ENCODE data around the gene EPB41L4A. TPM values are rescaled to one million over a fixed set of nuclear protein-coding genes. Genes with fewer than 3 reads are reported as not detected.

The EPB41L4A gene
- polyA plus RNA-seq, 1 donor from 2014 or later: 7.4 TPM

DNA sequence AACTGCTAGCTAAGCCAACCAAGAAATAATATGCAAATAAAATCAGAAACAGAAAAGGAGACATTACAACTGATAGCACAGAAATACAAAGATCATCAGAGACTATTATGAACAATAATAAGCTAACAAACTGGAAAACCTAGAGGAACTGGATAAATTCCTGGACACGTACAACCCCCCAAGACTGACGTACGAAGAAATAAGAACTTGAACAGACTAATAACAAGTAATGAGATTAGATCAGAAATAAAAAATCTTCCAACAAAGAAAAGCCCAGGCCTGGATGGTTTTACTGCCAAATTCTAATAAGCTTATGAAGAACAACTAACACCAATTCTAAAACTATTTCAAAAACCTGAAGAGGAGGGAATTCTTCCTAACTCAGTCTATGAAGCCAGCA is 67.9 kb downstream of the EPB41L4A start:
- no peaks in the 10 kb centered on the region for H3F3A ChIP-seq (ENCODE audit: insufficient read depth, low read length, poor library complexity, severe bottlenecking)
- TF ChIP-seq EP300 (conservative IDR thresholded peaks at IDR 0.05; ENCODE audit: poor library complexity, severe bottlenecking) (no peak), POLR2AphosphoS5 (IDR thresholded peaks at IDR 0.05) (no peak), RAD21 (conservative IDR thresholded peaks at IDR 0.05) (no peak), TAF1 (IDR thresholded peaks at IDR 0.05; ENCODE audit: low read depth) (no peak), SMC3 (conservative IDR thresholded peaks at IDR 0.05; ENCODE audit: poor library complexity) (no peak), MXI1 (conservative IDR thresholded peaks at IDR 0.05; ENCODE audit: poor library complexity, severe bottlenecking) (no peak)
- TF ChIP-seq, protein P1, sequence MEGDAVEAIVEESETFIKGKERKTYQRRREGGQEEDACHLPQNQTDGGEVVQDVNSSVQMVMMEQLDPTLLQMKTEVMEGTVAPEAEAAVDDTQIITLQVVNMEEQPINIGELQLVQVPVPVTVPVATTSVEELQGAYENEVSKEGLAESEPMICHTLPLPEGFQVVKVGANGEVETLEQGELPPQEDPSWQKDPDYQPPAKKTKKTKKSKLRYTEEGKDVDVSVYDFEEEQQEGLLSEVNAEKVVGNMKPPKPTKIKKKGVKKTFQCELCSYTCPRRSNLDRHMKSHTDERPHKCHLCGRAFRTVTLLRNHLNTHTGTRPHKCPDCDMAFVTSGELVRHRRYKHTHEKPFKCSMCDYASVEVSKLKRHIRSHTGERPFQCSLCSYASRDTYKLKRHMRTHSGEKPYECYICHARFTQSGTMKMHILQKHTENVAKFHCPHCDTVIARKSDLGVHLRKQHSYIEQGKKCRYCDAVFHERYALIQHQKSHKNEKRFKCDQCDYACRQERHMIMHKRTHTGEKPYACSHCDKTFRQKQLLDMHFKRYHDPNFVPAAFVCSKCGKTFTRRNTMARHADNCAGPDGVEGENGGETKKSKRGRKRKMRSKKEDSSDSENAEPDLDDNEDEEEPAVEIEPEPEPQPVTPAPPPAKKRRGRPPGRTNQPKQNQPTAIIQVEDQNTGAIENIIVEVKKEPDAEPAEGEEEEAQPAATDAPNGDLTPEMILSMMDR (IDR thresholded peaks at IDR 0.05; ENCODE audit: poor library complexity, severe bottlenecking): no peak
- H3K4me3 ChIP-seq (ENCODE audit: low read length): no peak overlapping the region
- H3K9me3 ChIP-seq (ENCODE audit: low read length): no peaks in the 10 kb centered on the region
- no peaks in the 10 kb centered on the region for H3K9me2 ChIP-seq (ENCODE audit: insufficient read depth, low read length)
- H3K27me3 ChIP-seq (ENCODE audit: insufficient read depth, low read depth, low read length): no peaks in the 10 kb centered on the region
- no peaks in the 10 kb centered on the region for H3K36me3 ChIP-seq (ENCODE audit: insufficient read depth, low read length)
- no peaks in the 10 kb centered on the region for H4K20me1 ChIP-seq (ENCODE audit: insufficient read depth)
- no peak overlapping the region for H3K27ac ChIP-seq (ENCODE audit: low read length)
- H2AFZ ChIP-seq (ENCODE audit: low read depth, low read length): no peak overlapping the region
- no peaks in the 10 kb centered on the region for H3K79me2 ChIP-seq (replicated peaks; ENCODE audit: insufficient read depth, low read length)
- H3K4me2 ChIP-seq (ENCODE audit: low read length): no peak overlapping the region
- H3K9ac ChIP-seq (ENCODE audit: low read length): no peak overlapping the region

DNA sequence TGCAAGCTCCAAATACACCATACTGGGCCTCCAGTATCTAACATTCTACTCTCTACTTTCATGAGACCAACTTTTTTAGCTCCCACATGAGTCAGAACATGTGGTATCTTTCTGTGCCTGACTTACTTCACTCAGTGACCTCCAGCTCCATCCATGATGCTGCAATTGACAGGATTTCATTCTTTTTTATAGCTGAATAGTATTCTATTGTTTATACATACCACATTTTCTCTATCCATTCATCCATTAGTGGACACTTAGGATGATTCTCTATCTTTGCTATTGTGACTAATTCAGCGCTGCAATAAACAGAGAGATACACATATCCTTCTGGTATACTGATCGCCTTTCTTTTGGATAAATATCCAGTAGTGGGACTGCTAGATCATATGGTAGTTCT is 68.5 kb downstream of the EPB41L4A start:
- H3F3A ChIP-seq (ENCODE audit: insufficient read depth, low read length, poor library complexity, severe bottlenecking): no peaks in the 10 kb centered on the region
- H2AFZ ChIP-seq (ENCODE audit: low read depth, low read length): no peak overlapping the region
- H3K27me3 ChIP-seq (ENCODE audit: insufficient read depth, low read depth, low read length): no peaks in the 10 kb centered on the region
- no peaks in the 10 kb centered on the region for H4K20me1 ChIP-seq (ENCODE audit: insufficient read depth)
- H3K4me2 ChIP-seq (ENCODE audit: low read length): no peak overlapping the region
- H3K36me3 ChIP-seq (ENCODE audit: insufficient read depth, low read length): no peaks in the 10 kb centered on the region
- no peaks in the 10 kb centered on the region for H3K9me2 ChIP-seq (ENCODE audit: insufficient read depth, low read length)
- H3K79me2 ChIP-seq (replicated peaks; ENCODE audit: insufficient read depth, low read length): no peaks in the 10 kb centered on the region
- TF ChIP-seq MXI1 (conservative IDR thresholded peaks at IDR 0.05; ENCODE audit: poor library complexity, severe bottlenecking) (no peak), RAD21 (conservative IDR thresholded peaks at IDR 0.05) (no peak), EZH2 (IDR thresholded peaks at IDR 0.05; ENCODE audit: borderline replicate concordance, insufficient read depth, low read length, poor library complexity, severe bottlenecking) (no peak), TAF1 (IDR thresholded peaks at IDR 0.05; ENCODE audit: low read depth) (no peak), POLR2AphosphoS5 (IDR thresholded peaks at IDR 0.05) (no peak), EP300 (conservative IDR thresholded peaks at IDR 0.05; ENCODE audit: poor library complexity, severe bottlenecking) (no peak)
- no peak overlapping the region for H3K4me3 ChIP-seq (ENCODE audit: low read length)
- H3K27ac ChIP-seq (ENCODE audit: low read length): no peak overlapping the region
- no peaks in the 10 kb centered on the region for H3K9me3 ChIP-seq (ENCODE audit: low read length)
- no peak overlapping the region for H3K9ac ChIP-seq (ENCODE audit: low read length)

DNA sequence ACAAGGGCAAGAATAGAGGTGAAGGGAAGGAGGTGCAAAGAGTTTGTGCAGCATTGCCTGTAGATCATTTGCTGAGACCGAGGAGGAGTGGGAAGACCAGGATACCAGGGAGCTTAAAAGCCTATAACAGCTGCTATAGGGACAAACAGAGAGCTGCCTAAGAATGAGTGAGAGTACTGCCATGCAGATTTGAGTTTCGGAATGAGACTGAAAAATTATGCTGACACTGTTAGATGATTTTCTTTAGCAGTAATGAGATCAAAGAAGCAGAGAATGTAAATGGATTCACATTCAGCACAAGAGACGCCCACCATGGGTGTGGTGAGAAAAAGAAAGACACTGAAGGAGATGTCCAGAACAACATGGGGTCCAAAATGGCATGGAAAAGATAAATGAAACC is 69.7 kb downstream of the EPB41L4A start:
- no peaks in the 10 kb centered on the region for H3K9me2 ChIP-seq (ENCODE audit: insufficient read depth, low read length)
- no peaks in the 10 kb centered on the region for H3F3A ChIP-seq (ENCODE audit: insufficient read depth, low read length, poor library complexity, severe bottlenecking)
- H3K9ac ChIP-seq (ENCODE audit: low read length): no peak overlapping the region
- H2AFZ ChIP-seq (ENCODE audit: low read depth, low read length): no peak overlapping the region
- no peak overlapping the region for H3K4me3 ChIP-seq (ENCODE audit: low read length)
- H3K27me3 ChIP-seq (ENCODE audit: insufficient read depth, low read depth, low read length): no peaks in the 10 kb centered on the region
- H3K4me2 ChIP-seq (ENCODE audit: low read length): no peak overlapping the region
- no peak overlapping the region for H3K27ac ChIP-seq (ENCODE audit: low read length)
- H3K79me2 ChIP-seq (replicated peaks; ENCODE audit: insufficient read depth, low read length): no peaks in the 10 kb centered on the region
- no peaks in the 10 kb centered on the region for H4K20me1 ChIP-seq (ENCODE audit: insufficient read depth)
- TF ChIP-seq EZH2 (IDR thresholded peaks at IDR 0.05; ENCODE audit: borderline replicate concordance, insufficient read depth, low read length, poor library complexity, severe bottlenecking): no peak
- TF ChIP-seq EP300 (conservative IDR thresholded peaks at IDR 0.05; ENCODE audit: poor library complexity, severe bottlenecking): no peak
- TF ChIP-seq, protein P1 (IDR thresholded peaks at IDR 0.05; ENCODE audit: poor library complexity, severe bottlenecking): no peak
- TF ChIP-seq POLR2AphosphoS5 (IDR thresholded peaks at IDR 0.05): no peak
- no peaks in the 10 kb centered on the region for H3K36me3 ChIP-seq (ENCODE audit: insufficient read depth, low read length)
- H3K9me3 ChIP-seq (ENCODE audit: low read length): no peaks in the 10 kb centered on the region

Measured in neural cell (in vitro differentiated cells).